ENCODE results near the gene TBX1. TPM values are rescaled to one million over a fixed set of nuclear protein-coding genes. Genes with fewer than 3 reads are reported as not detected.

TBX1 gene
- total and polyA plus RNA-seq, 2 of the 13 experiments (the other 11 are each of a cell fraction or from before 2014, with no cell fraction given), result not detected

DNA sequence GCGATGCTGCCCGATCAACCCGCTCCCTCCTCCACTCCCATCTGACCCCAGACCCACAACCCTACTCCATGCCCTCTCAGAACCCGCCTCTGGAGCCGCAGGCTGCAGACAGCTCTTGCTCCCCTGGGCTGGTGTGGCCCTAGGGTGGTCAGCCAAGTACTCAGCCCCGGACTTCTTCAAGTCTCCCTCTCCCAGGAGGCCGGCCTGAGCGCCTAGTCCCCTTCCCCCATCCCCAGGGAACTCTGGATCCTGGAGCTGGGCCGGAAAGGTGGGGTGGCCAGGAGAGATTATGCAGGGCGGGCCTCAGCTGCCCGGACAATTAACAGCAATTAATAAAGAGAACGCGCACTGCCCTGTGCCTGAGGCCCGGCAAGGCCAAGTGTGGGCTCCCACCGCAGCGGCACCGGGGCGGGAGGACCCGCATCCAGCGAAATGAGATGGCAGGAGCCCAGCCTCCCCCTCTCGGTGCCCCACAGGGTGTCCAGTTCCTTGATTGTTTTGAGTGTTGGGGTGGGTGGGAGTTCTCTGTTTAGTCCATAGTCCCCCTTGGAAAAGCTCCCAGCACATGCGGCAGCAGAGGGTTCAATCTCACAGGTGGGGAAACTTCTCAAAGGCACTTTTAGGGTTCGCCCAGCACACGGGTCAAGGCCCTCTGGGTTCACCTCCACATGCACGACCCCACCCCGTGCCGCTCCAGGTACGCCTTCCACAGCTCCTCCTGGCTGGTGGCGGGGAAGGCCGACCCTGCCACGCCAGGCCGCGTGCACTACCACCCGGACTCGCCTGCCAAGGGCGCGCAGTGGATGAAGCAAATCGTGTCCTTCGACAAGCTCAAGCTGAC, 3.1 kb downstream of the TBX1 start:
- BruUV-seq (replicated peaks), result no TSS peak
- no peaks in the 10 kb centered on the region for H3K79me2 ChIP-seq (ENCODE audit: insufficient read depth, low read length)
- no peak overlapping the region for H3K4me3 ChIP-seq (replicated peaks in 1 of 3; ENCODE audit: insufficient read depth in 1 of 3, low read depth in 2 of 3, low read length in 3 of 3)
- no peak for FAIRE-seq
- CTCF ChIA-PET (ENCODE audit: low intra/inter-chr PET ratio, low total read pairs), result no interaction called here
- POLR2A ChIA-PET, result no interaction called here
- H3K9ac ChIP-seq (ENCODE audit: insufficient read depth, low read depth, low read length), result no peak overlapping the region
- H3K4me2 ChIP-seq (ENCODE audit: low read depth, low read length), result no peak overlapping the region
- no peaks in the 10 kb centered on the region for H3K9me3 ChIP-seq (ENCODE audit: low read length)
- H2AFZ ChIP-seq (ENCODE audit: low read length), result no peak overlapping the region
- H3K36me3 ChIP-seq (replicated peaks in 1 of 2; ENCODE audit: control insufficient read depth in 1 of 2, insufficient read depth in 2 of 2, low read length in 2 of 2), result no peaks in the 10 kb centered on the region
- no peak for ATAC-seq
- 76% methylated on average over 20 of the region's 39 CpGs for WGBS (ENCODE audit: low lambda C conversion rate)
- DNase-seq (ENCODE audit: low spot score), result no peak
- no peak for TF ChIP-seq ZBTB1 (CRISPR knock-in tag; IDR thresholded peaks at IDR 0.05; ENCODE audit: borderline replicate concordance)
- TF ChIP-seq HNRNPH1 (optimal IDR thresholded peaks at IDR 0.05; ENCODE audit: low read depth, low read length), result no peak
- no peak for TF ChIP-seq ZNF33A (CRISPR knock-in tag; IDR thresholded peaks at IDR 0.05; ENCODE audit: borderline replicate concordance)
- no peak for TF ChIP-seq ZNF761 (CRISPR knock-in tag; conservative IDR thresholded peaks at IDR 0.05)
- TF ChIP-seq TOE1 (CRISPR knock-in tag; IDR thresholded peaks at IDR 0.05), result no peak
- no peak for TF ChIP-seq ZNF431 (CRISPR knock-in tag; IDR thresholded peaks at IDR 0.05; ENCODE audit: borderline replicate concordance, low read depth)
- TF ChIP-seq, protein P1, sequence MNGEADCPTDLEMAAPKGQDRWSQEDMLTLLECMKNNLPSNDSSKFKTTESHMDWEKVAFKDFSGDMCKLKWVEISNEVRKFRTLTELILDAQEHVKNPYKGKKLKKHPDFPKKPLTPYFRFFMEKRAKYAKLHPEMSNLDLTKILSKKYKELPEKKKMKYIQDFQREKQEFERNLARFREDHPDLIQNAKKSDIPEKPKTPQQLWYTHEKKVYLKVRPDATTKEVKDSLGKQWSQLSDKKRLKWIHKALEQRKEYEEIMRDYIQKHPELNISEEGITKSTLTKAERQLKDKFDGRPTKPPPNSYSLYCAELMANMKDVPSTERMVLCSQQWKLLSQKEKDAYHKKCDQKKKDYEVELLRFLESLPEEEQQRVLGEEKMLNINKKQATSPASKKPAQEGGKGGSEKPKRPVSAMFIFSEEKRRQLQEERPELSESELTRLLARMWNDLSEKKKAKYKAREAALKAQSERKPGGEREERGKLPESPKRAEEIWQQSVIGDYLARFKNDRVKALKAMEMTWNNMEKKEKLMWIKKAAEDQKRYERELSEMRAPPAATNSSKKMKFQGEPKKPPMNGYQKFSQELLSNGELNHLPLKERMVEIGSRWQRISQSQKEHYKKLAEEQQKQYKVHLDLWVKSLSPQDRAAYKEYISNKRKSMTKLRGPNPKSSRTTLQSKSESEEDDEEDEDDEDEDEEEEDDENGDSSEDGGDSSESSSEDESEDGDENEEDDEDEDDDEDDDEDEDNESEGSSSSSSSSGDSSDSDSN (CRISPR knock-in tag; IDR thresholded peaks at IDR 0.05), result no peak
- TF ChIP-seq, protein P2, sequence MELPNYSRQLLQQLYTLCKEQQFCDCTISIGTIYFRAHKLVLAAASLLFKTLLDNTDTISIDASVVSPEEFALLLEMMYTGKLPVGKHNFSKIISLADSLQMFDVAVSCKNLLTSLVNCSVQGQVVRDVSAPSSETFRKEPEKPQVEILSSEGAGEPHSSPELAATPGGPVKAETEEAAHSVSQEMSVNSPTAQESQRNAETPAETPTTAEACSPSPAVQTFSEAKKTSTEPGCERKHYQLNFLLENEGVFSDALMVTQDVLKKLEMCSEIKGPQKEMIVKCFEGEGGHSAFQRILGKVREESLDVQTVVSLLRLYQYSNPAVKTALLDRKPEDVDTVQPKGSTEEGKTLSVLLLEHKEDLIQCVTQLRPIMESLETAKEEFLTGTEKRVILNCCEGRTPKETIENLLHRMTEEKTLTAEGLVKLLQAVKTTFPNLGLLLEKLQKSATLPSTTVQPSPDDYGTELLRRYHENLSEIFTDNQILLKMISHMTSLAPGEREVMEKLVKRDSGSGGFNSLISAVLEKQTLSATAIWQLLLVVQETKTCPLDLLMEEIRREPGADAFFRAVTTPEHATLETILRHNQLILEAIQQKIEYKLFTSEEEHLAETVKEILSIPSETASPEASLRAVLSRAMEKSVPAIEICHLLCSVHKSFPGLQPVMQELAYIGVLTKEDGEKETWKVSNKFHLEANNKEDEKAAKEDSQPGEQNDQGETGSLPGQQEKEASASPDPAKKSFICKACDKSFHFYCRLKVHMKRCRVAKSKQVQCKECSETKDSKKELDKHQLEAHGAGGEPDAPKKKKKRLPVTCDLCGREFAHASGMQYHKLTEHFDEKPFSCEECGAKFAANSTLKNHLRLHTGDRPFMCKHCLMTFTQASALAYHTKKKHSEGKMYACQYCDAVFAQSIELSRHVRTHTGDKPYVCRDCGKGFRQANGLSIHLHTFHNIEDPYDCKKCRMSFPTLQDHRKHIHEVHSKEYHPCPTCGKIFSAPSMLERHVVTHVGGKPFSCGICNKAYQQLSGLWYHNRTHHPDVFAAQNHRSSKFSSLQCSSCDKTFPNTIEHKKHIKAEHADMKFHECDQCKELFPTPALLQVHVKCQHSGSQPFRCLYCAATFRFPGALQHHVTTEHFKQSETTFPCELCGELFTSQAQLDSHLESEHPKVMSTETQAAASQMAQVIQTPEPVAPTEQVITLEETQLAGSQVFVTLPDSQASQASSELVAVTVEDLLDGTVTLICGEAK (IDR thresholded peaks at IDR 0.05), result no peak
- TF ChIP-seq, protein P2 (CRISPR knock-in tag; IDR thresholded peaks at IDR 0.05), result no peak
- H4K20me1 ChIP-seq (ENCODE audit: insufficient read depth, low read length), result no peaks in the 10 kb centered on the region
- intact Hi-C loops (cut with micrococcal nuclease; ENCODE audit: unreplicated experiment), result no loop called here
- H3K27ac ChIP-seq (ENCODE audit: extremely low read length, insufficient read depth, low read length), result no peak overlapping the region
- in situ Hi-C loops (cut with HindIII; ENCODE audit: extremely low pct_ligation_motif_present, low pct_unique_long_range_greater_than_20kb), result no loop called here
- peaks cover 25 to 86% of the 10 kb centered on the region in 2 experiments for H3K27me3 ChIP-seq (ENCODE audit: control insufficient read depth in 1 of 2, insufficient read depth in 2 of 2, low read length in 2 of 2)
- H3K4me1 ChIP-seq (ENCODE audit: insufficient read depth, low read length), result peaks cover 34% of the 10 kb centered on the region
